ENCODE data around the gene NME2.
"Not testable (repeated sequence)": the region's sequence is repeated elsewhere in the genome, so short reads cannot be mapped to it uniquely, and the experiment has no call there.

The NME2 gene

GRCh38 chr17:51153210-51154072 lies 12.8 kb upstream of the NME2 start, which contains the start of gene NME1:
TSS of gene NME1 (plus strand) at chr17:51153559. CDS start at chr17:51155655, 2,096 bp downstream.
- DNase-seq: peak; percentile 99

DNA sequence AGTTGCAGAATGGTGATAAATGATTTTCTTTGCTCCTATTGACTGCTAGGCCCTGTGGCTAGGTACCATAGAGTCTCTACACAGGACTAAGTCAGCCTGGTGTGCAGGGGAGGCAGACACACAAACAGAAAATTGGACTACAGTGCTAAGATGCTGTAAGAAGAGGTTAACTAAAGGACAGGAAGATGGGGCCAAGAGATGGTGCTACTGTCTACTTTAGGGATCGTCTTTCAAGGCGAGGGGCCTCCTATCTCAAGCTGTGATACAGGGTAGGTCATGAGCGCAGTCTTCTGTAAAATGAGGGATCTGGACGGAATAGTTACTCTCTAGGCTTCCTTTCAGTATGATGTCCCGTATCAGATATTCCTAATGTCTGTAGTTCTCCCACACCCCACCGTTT lies 12.0 kb upstream of the NME2 start:
- DNase-seq: peak; percentile 48

GRCh38 chr17:51155416-51155815 lies 10.8 kb upstream of the NME2 start:
- no peak for DNase-seq

- DNase-seq: no peak
These were observed 6.6 kb upstream of the NME2 start for GRCh38 chr17:51159604-51160003.

- no peak for DNase-seq
These were observed 4.7 kb upstream of the NME2 start for GRCh38 chr17:51161541-51161940.

GRCh38 chr17:51164911-51165679 lies 1.1 kb upstream of the NME2 start:
- DNase-seq: peak; percentile 38

- no peak for DNase-seq
These were observed 472 bp upstream of the NME2 start for GRCh38 chr17:51165680-51166197.

- DNase-seq: peak; percentile 76
These were observed 1.0 kb downstream of the NME2 start for GRCh38 chr17:51166987-51167931.

- no peak for DNase-seq
These were observed 3.1 kb downstream of the NME2 start for GRCh38 chr17:51169340-51169739.

- DNase-seq: no peak
These were observed 4.5 kb downstream of the NME2 start for GRCh38 chr17:51170736-51171135.

- not testable (repeated sequence) for DNase-seq
These were observed 5.8 kb downstream of the NME2 start for GRCh38 chr17:51172030-51172429.

DNA sequence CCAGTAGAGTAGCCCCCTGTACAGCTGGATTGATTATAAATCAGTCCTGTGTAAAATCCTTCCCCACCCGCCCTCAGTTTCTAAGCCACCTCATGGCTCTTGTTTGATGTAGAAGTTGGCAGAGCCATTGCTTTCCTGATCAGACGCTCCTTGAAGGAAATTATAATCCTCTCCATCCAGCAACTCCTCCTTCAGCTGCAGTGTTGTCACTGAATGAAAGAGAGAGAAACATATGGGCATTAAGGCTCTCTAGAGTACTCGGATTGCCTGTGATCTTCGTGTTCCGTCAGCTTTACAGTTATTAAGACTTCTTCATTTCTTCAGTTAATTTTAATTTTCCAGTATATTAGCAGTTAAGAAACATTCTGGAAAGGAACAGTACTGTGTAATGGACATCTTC lies 14.3 kb downstream of the NME2 start:
- DNase-seq: peak; percentile 16

- no peak for DNase-seq
These were observed 17.9 kb downstream of the NME2 start for GRCh38 chr17:51184124-51184523.

- no peak for DNase-seq
These were observed 19.6 kb downstream of the NME2 start for GRCh38 chr17:51185763-51186332.

DNA sequence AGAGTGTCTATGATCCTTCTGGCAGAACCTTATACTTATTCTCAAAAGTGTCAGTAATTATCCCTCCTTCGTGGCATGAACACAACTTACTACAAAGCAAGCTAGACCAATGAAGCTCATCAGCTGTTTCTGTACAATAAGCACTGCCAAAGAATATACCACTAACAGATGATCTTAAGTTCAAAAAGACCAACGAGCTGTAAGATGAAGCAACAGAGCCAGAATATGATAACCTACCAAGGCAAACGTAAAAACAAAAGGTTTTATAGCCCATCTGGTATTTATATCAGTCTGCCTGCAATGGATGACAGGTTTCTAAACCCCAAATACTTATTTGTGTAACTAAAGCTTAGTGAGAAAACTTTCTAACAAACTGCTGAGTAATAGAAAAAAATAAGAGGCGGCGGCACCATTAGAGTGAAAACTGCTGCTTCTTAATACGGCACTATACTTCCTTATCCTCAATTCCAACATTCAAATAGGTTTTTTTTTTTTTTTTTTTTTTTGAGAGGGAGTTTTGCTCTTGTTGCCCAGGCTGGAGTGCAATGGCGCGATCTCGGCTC lies 22.1 kb downstream of the NME2 start:
- DNase-seq: peak; percentile 11

- no peak for DNase-seq
These were observed 23.0 kb downstream of the NME2 start for GRCh38 chr17:51189162-51189561.

GRCh38 chr17:51189628-51190027 lies 23.4 kb downstream of the NME2 start:
- DNase-seq: no peak

DNA sequence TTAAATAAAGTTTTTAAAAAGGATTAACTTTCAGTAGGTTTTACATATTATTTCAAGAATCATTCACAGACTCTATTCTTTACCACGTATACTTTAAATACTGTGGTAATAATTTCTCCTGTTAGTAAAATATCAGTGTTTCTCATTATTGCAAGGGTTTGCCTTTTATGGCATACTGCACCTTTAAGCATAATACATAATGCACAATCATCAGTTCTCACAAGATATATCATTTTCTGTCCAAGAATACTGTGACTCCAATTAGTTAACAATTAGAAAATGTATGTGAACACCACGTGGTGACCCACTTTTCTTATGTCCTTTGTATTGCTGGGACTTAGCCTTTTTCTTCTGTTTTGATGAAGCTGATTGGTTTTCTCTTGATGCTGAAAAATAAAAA lies 25.7 kb downstream of the NME2 start:
- no peak for DNase-seq

DNA sequence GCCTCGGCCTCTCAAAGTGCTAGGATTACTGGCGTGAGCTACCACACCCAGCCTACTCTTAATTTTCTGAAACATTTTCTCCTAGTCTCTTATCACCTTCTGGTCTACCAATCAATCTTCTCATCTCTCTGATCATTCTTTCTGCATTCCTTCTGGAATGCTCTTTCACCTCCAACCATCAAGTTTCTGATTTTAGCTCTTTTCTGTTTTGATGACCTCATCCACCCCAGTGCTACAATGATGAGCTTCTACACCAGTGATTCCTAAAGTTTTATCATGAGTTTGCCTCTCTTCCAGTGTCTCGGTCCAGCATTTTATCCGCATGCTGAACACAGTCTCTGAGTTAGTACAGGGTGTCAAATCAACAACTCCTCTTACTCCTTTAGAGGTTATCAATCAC lies 31.5 kb downstream of the NME2 start:
- DNase-seq: no peak

DNA sequence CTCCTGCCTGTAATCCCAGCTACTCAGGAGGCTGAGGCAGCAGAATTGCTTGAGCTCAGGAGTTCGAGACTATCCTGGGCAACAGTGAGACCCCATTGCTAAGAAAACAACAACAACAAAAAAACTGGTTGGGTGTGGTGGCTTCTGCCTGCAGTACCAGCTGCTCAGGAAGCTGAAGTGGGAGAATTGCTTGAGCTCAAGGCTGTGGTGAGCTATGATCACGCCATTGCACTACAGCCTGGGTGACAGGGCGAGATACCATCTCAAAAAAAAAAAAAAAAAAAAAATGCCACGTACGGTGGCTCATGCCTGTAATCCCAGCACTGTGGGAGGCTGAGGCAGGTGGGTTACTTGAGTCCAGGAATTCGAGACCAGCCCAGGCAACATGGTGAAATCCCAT lies 34.1 kb downstream of the NME2 start:
- no peak for DNase-seq

GRCh38 chr17:51200846-51201245 lies 34.6 kb downstream of the NME2 start:
- no peak for DNase-seq

- no peak for DNase-seq
These were observed 37.6 kb downstream of the NME2 start for GRCh38 chr17:51203838-51204237.

All from eye (tissue), 1 donor.